Type B pancreatic cell (in vitro differentiated cells): ENCODE measurements around the gene RBFOX1. TPM values are rescaled to one million over a fixed set of nuclear protein-coding genes. Genes with fewer than 3 reads are reported as not detected.
"Not testable (repeated sequence)": the region's sequence is repeated elsewhere in the genome, so short reads cannot be mapped to it uniquely, and the experiment has no call there.

ENCODE experiments used
- DNase-seq: peaks from one replicate; pipeline ENCODE4 v3.0.0; 2021; ENCODE audit warnings: mixed read lengths; ENCODE audit not compliant: unreplicated experiment; ENCODE audit errors: extremely low spot score
- H3K27ac Mint-ChIP-seq: 2 replicates; pipeline ENCODE4 v1.8.0; 2021; ENCODE audit warnings: mild to moderate bottlenecking, mixed read lengths
- H3K27me3 Mint-ChIP-seq: 2 replicates; pipeline ENCODE4 v1.8.0; 2021; ENCODE audit warnings: mixed read lengths
- H3K36me3 Mint-ChIP-seq: 2 replicates; pipeline ENCODE4 v1.8.0; 2021; ENCODE audit warnings: mixed read lengths
- H3K4me1 Mint-ChIP-seq: one replicate; pipeline ENCODE4 v1.8.0; 2021; ENCODE audit warnings: mixed read lengths; ENCODE audit not compliant: unreplicated experiment
- H3K4me3 Mint-ChIP-seq: 2 replicates; pipeline ENCODE4 v1.8.0; 2021; ENCODE audit warnings: mild to moderate bottlenecking, mixed read lengths
- H3K9me3 Mint-ChIP-seq: 2 replicates; pipeline ENCODE4 v1.8.0; 2021; ENCODE audit warnings: mixed read lengths
- CTCF ChIP-seq: fragments of 200-600 bp; sonication (generic); conservative IDR thresholded peaks from 2 replicates; pipeline ENCODE4 v1.5.0; 2021; ENCODE audit warnings: antibody characterized with exemption, mild to moderate bottlenecking
- total RNA-seq: library from RNA; stranded (reverse); gene quantifications from 2 replicates; pipeline ENCODE4 v1.2.1, GENCODE V29; 2021; ENCODE audit warnings: low replicate concordance

RBFOX1 gene
- total RNA-seq, 1 donor from 2014 or later, result 21.0 TPM

GRCh38 chr16:7501868-7502267 lies 169.2 kb downstream of the RBFOX1 start:
- Mint-ChIP-seq H3K4me3 (no peak overlapping the region), H3K36me3 (no peaks in the 10 kb centered on the region), H3K4me1 (no peaks in the 10 kb centered on the region), H3K27me3 (no peaks in the 10 kb centered on the region), H3K9me3 (no peaks in the 10 kb centered on the region), H3K27ac (no peak overlapping the region)
- no peak for DNase-seq
- no peak for TF ChIP-seq CTCF

GRCh38 chr16:7502591-7503157 lies 170.0 kb downstream of the RBFOX1 start:
- not testable (repeated sequence) for H3K36me3 Mint-ChIP-seq, H3K27ac Mint-ChIP-seq, H3K4me3 Mint-ChIP-seq, H3K9me3 Mint-ChIP-seq, H3K4me1 Mint-ChIP-seq, DNase-seq, H3K27me3 Mint-ChIP-seq

- H3K27ac Mint-ChIP-seq, result no peak overlapping the region
- H3K9me3 Mint-ChIP-seq, result no peaks in the 10 kb centered on the region
- H3K4me3 Mint-ChIP-seq, result no peak overlapping the region
- H3K4me1 Mint-ChIP-seq, result no peaks in the 10 kb centered on the region
- TF ChIP-seq CTCF, result no peak
- no peak for DNase-seq
- H3K36me3 Mint-ChIP-seq, result no peaks in the 10 kb centered on the region
- no peaks in the 10 kb centered on the region for H3K27me3 Mint-ChIP-seq
These were observed 171.0 kb downstream of the RBFOX1 start for GRCh38 chr16:7503666-7504065.

GRCh38 chr16:7504844-7505243 lies 172.2 kb downstream of the RBFOX1 start:
- DNase-seq, result no peak
- peaks cover 4% of the 10 kb centered on the region for H3K4me1 Mint-ChIP-seq
- H3K27ac Mint-ChIP-seq, result no peak overlapping the region
- no peak for TF ChIP-seq CTCF
- no peak overlapping the region for H3K4me3 Mint-ChIP-seq
- no peaks in the 10 kb centered on the region for H3K27me3 Mint-ChIP-seq
- H3K9me3 Mint-ChIP-seq, result no peaks in the 10 kb centered on the region
- no peaks in the 10 kb centered on the region for H3K36me3 Mint-ChIP-seq

DNA sequence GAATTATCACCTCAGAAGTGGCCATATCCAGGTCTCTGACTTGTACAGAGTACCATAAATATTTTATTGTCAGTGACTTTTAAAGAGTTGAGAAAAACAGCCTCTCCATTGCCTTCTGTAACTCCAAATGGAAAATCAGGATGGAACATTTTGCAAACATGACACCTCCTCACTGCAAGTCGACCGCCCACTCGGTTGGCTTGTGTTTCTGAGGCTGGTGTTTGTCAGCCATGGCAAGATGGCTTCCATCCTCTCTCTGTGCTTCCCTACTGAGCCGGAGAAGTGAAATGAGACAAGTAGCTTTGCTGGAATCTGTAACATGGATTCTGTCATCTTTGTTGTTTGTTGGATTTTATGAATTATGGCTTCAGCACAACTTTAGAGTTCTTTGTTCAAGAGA lies 172.8 kb downstream of the RBFOX1 start:
- TF ChIP-seq CTCF, result no peak
- H3K4me3 Mint-ChIP-seq, result no peak overlapping the region
- H3K27ac Mint-ChIP-seq, result no peak overlapping the region
- peaks cover 10% of the 10 kb centered on the region for H3K4me1 Mint-ChIP-seq
- H3K27me3 Mint-ChIP-seq, result no peaks in the 10 kb centered on the region
- no peaks in the 10 kb centered on the region for H3K9me3 Mint-ChIP-seq
- no peak for DNase-seq
- no peaks in the 10 kb centered on the region for H3K36me3 Mint-ChIP-seq

DNA sequence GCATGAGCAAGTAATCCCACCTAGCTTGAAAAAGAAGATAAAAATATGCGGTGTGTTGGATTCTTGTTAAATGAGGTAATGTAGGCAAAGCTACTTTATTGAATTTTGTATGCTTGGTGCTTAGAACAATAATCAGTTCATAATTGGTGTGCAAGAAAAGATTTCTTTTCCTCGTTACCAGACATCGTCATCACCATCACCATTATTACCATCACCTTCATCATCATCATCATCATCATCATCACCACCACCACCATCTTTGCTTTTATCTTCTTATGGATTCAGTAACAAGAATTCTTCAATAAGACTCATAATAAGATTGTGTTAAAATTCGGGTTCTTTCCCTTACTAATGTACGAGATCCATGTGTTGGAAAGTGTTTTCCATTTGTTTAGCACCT lies 173.7 kb downstream of the RBFOX1 start:
- no peaks in the 10 kb centered on the region for H3K9me3 Mint-ChIP-seq
- no peak for TF ChIP-seq CTCF

More for the DNA sequence above, 173.7 kb downstream of the RBFOX1 start:
- Mint-ChIP-seq H3K36me3 (no peaks in the 10 kb centered on the region), H3K27ac (no peak overlapping the region), H3K4me1 (peaks cover 15% of the 10 kb centered on the region), H3K4me3 (no peak overlapping the region), H3K27me3 (no peaks in the 10 kb centered on the region)
- DNase-seq, result no peak
